Osteocyte (in vitro differentiated cells): ENCODE results near the gene LILRB4. TPM values are rescaled to one million over a fixed set of nuclear protein-coding genes. Genes with fewer than 3 reads are reported as not detected.

Source experiments
- DNase-seq: peaks from one replicate; pipeline ENCODE4 v3.0.0; 2021; ENCODE audit warnings: mixed read lengths; ENCODE audit not compliant: unreplicated experiment; ENCODE audit errors: extremely low spot score
- H3K27ac Mint-ChIP-seq: one replicate; pipeline ENCODE4 v1.8.0; 2021; ENCODE audit warnings: mild to moderate bottlenecking, mixed read lengths; ENCODE audit not compliant: unreplicated experiment
- H3K27me3 Mint-ChIP-seq: one replicate; pipeline ENCODE4 v1.8.0; 2021; ENCODE audit warnings: mixed read lengths; ENCODE audit not compliant: unreplicated experiment
- H3K36me3 Mint-ChIP-seq: one replicate; pipeline ENCODE4 v1.8.0; 2021; ENCODE audit warnings: mixed read lengths; ENCODE audit not compliant: unreplicated experiment
- H3K4me1 Mint-ChIP-seq: one replicate; pipeline ENCODE4 v1.8.0; 2021; ENCODE audit warnings: mixed read lengths; ENCODE audit not compliant: unreplicated experiment
- H3K4me3 Mint-ChIP-seq: one replicate; pipeline ENCODE4 v1.8.0; 2021; ENCODE audit warnings: mild to moderate bottlenecking, moderate library complexity, mixed read lengths; ENCODE audit not compliant: unreplicated experiment
- H3K9me3 Mint-ChIP-seq: one replicate; pipeline ENCODE4 v1.8.0; 2021; ENCODE audit warnings: mixed read lengths; ENCODE audit not compliant: unreplicated experiment
- long read RNA-seq: library from polyadenylated mRNA; unstranded; transcript quantifications from one replicate; pipeline ENCODE4 v2.0.0, GENCODE V29; 2021
- total RNA-seq: library from RNA; stranded (reverse); gene quantifications from 2 replicates; pipeline ENCODE4 v1.2.1, GENCODE V29; 2021
- TF ChIP-seq, protein P1 (sequence below): fragments of 200-600 bp; sonication (generic); IDR thresholded peaks from 2 replicates; pipeline ENCODE4 v1.5.0; 2021; ENCODE audit warnings: antibody characterized with exemption, mild to moderate bottlenecking, moderate library complexity

Gene LILRB4
- not detected in 2 replicates for total RNA-seq
- long read RNA-seq, result 0 reads

DNA sequence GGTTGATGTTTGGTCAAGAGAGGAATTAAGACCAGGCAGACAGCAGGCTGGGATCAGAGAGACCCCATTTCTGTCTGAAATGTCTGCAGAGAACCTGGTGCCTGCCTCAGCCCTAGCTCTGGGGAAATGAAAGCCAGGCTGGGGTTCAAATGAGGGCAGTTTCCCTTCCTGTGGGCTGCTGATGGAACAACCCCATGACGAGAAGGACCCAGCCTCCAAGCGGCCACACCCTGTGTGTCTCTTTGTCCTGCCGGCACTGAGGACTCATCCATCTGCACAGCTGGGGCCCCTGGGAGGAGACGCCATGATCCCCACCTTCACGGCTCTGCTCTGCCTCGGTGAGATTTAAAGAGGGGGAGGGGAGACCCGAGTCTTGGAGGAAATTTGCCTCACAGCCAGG is at the start of gene LILRB4:
TSS of gene LILRB4 (plus strand) at position 256 of the 400 bp plus-strand sequence. CDS start at position 305, 49 bp downstream.
- H3K4me1 Mint-ChIP-seq, result no peaks in the 10 kb centered on the region
- H3K4me3 Mint-ChIP-seq, result no peak within 1 kb of the TSS
- DNase-seq, result no peak
- H3K27me3 Mint-ChIP-seq, result no peaks in the 10 kb centered on the region
- no peaks in the 10 kb centered on the region for H3K36me3 Mint-ChIP-seq
- TF ChIP-seq, protein P1, sequence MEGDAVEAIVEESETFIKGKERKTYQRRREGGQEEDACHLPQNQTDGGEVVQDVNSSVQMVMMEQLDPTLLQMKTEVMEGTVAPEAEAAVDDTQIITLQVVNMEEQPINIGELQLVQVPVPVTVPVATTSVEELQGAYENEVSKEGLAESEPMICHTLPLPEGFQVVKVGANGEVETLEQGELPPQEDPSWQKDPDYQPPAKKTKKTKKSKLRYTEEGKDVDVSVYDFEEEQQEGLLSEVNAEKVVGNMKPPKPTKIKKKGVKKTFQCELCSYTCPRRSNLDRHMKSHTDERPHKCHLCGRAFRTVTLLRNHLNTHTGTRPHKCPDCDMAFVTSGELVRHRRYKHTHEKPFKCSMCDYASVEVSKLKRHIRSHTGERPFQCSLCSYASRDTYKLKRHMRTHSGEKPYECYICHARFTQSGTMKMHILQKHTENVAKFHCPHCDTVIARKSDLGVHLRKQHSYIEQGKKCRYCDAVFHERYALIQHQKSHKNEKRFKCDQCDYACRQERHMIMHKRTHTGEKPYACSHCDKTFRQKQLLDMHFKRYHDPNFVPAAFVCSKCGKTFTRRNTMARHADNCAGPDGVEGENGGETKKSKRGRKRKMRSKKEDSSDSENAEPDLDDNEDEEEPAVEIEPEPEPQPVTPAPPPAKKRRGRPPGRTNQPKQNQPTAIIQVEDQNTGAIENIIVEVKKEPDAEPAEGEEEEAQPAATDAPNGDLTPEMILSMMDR, result no peak
- peaks cover 18% of the 10 kb centered on the region for H3K9me3 Mint-ChIP-seq
- no peak within 1 kb of the TSS for H3K27ac Mint-ChIP-seq

DNA sequence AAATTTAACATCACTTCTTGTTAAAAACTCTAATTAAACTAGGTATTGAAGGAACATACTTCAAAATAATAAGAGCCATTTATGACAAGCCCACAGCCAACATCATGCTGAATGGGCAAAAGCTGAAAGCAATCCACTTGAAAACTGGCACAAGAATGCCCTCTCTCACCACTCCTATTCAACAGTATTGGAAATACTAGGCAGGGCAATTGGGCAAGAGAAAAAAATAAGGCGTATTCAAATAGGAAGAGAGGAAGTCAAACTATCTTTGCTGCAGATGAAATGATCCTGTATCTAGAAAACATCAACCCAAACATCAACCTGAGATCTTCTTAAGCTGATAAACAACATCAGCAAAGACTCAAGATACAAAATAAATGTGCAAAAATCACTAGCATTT is 48.1 kb upstream of the LILRB4 start:
- DNase-seq, result no peak
- no peak overlapping the region for H3K27ac Mint-ChIP-seq
- H3K9me3 Mint-ChIP-seq, result peaks cover 33% of the 10 kb centered on the region
- TF ChIP-seq, protein P1, result no peak
- H3K36me3 Mint-ChIP-seq, result no peaks in the 10 kb centered on the region
- no peaks in the 10 kb centered on the region for H3K4me1 Mint-ChIP-seq
- no peak overlapping the region for H3K4me3 Mint-ChIP-seq
- no peaks in the 10 kb centered on the region for H3K27me3 Mint-ChIP-seq

DNA sequence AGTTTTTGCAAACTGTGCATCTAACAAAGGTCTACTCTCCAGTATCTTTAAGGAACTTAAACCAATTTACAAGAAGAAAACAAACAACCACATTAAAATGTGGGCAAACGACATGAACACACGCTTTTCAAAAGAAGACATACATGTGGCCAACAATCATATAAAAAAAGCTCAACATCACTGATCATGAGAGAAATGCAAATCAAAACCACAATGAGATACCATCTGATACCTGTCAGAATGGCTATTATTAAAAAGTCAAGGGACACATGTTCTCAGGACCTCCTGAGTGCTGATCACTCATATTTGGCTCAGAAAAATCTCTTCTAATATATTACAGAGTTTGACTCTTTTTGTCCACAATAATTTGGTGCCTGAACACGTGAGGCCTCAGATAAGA is 46.7 kb upstream of the LILRB4 start:
- no peak for DNase-seq
- no peaks in the 10 kb centered on the region for H3K4me1 Mint-ChIP-seq
- no peak overlapping the region for H3K27ac Mint-ChIP-seq
- H3K4me3 Mint-ChIP-seq, result no peak overlapping the region
- H3K27me3 Mint-ChIP-seq, result no peaks in the 10 kb centered on the region
- H3K9me3 Mint-ChIP-seq, result peaks cover 32% of the 10 kb centered on the region
- H3K36me3 Mint-ChIP-seq, result no peaks in the 10 kb centered on the region
- TF ChIP-seq, protein P1, result no peak

DNA sequence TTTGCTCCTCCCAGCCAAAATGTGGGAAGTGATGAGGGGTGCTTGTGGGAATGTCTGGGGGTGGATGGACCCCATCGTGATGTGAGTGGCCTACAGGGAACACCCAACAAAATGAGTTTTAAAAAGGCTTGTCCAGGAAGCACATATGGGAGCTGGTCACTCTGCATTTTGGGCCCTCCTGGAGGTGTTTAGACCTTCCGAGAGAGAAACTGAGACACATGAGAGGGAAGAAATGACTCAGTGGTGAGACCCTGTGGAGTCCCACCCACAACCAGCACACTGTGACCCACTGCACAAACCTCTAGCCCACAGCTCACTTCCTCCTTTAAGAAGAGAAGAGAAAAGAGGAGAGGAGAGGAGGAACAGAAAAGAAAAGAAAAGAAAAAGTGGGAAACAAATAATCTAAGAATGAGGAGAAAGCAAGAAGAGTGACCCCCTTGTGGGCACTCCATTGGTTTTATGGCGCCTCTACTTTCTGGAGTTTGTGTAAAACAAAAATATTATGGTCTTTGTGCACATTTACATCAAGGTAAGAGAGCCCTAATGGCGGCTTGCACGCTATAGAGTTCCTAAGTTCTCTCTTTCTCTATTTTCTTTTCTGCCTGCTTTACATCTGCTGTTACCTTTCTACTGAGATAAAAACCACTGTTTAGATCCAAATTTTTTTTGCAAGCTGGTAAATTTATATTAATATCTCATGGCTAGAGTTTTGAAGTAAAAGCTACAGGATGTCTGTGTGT is 45.8 kb upstream of the LILRB4 start:
- no peak overlapping the region for H3K4me3 Mint-ChIP-seq
- no peaks in the 10 kb centered on the region for H3K4me1 Mint-ChIP-seq
- DNase-seq, result peak; percentile 53
- H3K36me3 Mint-ChIP-seq, result no peaks in the 10 kb centered on the region
- H3K27ac Mint-ChIP-seq, result no peak overlapping the region
- no peaks in the 10 kb centered on the region for H3K27me3 Mint-ChIP-seq
- H3K9me3 Mint-ChIP-seq, result peaks cover 34% of the 10 kb centered on the region
- TF ChIP-seq, protein P1, result no peak

DNA sequence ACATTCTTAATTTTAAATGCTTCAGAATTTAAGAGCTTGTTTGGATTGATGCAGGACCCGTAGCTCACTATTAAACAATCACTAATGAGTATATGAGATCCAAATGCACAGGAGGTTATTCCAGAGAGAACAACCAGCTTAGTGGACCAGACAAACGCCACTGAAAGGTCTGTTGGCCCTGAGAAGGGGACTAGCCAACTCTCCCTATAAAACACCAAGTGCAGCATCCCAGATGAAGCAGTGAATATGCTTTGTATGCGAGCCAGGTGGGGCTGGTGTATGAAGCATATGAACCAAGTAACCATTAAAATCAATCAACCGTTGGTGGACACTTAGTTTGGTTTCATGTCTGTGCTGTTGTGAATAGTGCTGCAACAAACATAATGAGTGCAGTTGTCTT is 42.3 kb upstream of the LILRB4 start:
- H3K36me3 Mint-ChIP-seq, result no peaks in the 10 kb centered on the region
- DNase-seq, result no peak
- no peaks in the 10 kb centered on the region for H3K4me1 Mint-ChIP-seq
- H3K27me3 Mint-ChIP-seq, result no peaks in the 10 kb centered on the region
- H3K9me3 Mint-ChIP-seq, result peaks cover 38% of the 10 kb centered on the region
- no peak overlapping the region for H3K4me3 Mint-ChIP-seq
- TF ChIP-seq, protein P1, result no peak
- H3K27ac Mint-ChIP-seq, result no peak overlapping the region
